GM21619 (cell line): ENCODE data around the gene OR2T2.
"Not testable (repeated sequence)": the region's sequence is repeated elsewhere in the genome, so short reads cannot be mapped to it uniquely, and the experiment has no call there.

ENCODE experiments used
- ATAC-seq: cut with Tn5 transposase; IDR thresholded peaks from one replicate; pipeline ENCODE4 v1.9.1; 2021; ENCODE audit not compliant: unreplicated experiment

Gene OR2T2

DNA sequence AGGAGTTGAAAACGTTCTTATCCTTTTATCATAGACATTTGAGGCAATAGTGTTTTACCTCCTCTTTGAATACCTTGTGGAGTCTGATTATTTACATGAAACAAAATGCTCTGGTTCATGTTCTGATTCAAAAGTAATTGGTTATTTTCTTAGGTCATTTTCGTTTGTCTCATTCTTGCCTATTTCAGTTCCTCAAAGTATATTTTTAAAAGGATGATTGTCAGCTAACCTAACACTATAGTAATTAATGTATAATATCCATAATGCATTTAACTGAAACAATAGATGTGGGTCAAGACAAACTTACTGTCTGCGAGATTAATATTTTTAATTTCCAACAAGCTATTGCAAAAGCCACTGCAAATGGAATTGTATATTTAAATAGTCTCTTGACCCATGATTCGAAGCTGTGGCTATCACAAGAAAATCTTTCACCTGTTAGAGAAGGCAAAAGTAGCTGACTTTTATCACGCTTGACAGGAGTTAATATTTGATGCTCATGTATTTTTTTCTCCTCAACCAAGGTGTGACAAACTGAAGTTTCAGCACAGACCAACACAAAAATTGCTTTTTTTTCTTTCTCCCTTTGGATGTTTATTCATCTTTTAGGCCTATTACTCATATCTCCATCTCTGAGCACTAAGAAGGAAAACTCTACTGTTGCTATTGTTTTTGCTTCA lies 5.2 kb downstream of the OR2T2 start:
- ATAC-seq: peak; percentile 54

DNA sequence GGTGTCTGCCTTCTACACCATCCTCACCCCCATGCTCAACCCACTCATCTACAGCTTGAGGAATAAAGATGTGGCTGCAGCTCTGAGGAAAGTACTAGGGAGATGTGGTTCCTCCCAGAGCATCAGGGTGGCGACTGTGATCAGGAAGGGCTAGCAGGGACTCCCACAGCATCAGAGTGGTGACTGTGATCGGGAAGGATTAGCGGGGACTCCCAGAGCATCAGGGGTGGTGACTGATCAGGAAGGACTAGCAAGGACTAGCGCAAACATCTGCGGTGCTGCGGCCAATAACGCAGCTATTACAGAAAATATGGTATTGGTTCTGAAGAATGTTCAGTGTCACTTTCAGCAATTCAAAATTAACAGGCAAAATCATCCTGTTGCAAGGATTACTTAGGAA lies 8.2 kb downstream of the OR2T2 start:
- not testable (repeated sequence) for ATAC-seq

DNA sequence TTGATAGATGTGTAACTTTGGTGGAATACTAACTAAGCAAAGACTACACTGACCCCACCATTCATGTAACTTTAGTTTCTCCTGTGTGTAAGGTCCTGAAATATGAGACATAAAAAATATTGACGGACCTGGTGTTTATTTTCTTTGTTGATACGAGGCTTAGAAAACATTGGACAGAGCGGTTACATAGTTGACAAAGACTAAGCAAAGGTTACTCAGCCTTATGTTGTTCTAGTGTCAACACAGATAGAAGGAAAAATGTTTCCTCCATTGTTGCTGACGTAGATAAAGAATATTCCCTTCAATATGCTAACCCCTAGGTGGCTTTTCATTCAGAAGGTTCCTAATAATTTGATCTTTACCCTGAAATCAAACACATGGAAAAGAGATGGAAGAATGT lies 9.6 kb downstream of the OR2T2 start:
- ATAC-seq: not testable (repeated sequence)

DNA sequence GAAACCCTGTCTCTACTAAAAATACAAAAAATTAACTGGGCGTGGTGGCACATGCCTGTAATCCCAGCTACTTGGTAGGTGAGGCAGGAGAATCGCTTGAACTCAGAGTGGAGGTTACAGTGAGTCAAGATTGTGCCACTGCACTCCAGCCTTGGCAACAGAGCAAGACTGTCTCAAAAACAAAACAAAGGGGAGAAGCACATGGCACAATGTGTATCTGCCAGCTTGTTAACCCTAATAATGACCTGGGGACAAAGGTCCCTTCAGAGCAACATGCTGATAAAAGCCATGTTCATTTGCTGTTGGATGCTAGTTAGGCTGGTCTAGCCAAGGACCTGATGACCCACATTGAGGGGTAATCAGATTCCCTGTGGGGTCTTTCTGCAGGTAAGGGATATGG lies 11.2 kb downstream of the OR2T2 start:
- ATAC-seq: not testable (repeated sequence)

DNA sequence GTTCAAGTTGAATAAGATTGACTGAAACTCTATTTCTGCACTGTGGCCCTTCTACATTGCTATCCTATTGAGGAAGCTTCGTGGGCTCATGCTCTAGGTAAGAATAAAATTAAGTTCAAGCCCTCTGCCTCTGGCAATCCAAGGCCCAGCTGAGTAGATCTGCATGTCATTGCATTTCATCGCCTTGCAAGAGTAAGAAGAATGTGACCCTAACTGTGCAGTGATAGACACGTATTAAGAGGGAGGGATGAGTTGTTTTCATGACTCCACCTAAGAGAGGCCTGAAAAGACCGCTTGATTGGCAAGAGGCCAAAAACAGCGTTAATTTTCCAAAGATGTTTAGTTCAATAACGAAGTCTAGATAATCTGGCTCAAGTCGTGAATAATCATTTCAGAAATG lies 13.7 kb downstream of the OR2T2 start:
- not testable (repeated sequence) for ATAC-seq

DNA sequence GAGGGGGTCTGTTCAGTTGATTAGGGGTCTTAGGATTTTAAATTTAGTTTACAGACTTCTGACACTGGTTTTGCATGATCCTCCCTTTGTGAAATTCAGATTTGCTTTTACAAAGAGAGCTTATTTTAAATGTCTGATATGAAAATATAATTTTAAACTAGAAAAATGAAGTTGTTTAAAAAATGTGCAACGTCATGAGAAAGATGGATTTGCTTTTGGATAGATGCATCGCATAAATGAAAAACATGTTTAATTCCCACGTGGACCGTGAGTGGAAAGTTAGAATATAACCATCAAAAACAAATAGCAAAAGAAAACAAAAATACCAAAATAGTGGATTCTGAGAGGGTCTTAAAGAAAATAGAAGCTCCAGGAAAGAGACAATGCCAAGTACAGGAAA lies 25.7 kb downstream of the OR2T2 start:
- ATAC-seq: no peak

DNA sequence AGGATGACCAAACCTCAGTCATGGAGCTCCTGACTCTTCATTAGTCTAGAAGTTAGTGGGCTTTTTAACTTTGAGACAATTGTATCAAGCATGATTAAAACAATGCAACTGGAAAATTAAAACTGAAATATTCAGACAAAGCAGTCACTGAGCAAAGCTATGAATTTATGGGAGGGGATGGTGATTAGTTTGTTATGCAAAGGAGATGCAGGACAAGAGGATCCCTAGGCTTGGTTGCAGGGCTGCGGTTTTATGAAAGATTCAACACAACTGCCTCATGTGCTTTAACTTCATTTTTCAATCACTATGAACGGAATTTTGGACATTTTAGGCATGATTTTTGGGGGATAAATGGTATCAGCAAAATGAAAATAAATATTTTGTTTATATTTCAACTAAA lies 26.7 kb downstream of the OR2T2 start:
- not testable (repeated sequence) for ATAC-seq

DNA sequence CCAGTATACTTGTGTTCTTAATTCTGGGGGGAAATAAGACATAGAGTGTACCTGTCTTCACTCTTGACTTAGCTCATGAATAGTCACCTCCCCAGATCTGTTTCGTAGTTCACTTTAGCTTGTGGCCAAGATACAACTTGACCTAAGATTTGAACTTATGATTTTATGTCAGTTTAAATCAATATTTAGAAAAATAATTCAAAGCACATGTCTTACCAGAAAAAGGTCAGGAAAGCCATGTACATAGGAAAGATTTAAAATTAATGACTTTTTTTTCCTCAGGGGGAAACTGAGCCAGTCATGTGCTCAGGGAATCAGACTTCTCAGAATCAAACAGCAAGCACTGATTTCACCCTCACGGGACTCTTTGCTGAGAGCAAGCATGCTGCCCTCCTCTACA lies 27.6 kb downstream of the OR2T2 start, which contains the start of gene OR2T3:
Gene OR2T3 (plus strand): TSS at position 301 of the 400 bp plus-strand sequence. CDS start 0 bp downstream, at position 301.
- ATAC-seq: not testable (repeated sequence)

DNA sequence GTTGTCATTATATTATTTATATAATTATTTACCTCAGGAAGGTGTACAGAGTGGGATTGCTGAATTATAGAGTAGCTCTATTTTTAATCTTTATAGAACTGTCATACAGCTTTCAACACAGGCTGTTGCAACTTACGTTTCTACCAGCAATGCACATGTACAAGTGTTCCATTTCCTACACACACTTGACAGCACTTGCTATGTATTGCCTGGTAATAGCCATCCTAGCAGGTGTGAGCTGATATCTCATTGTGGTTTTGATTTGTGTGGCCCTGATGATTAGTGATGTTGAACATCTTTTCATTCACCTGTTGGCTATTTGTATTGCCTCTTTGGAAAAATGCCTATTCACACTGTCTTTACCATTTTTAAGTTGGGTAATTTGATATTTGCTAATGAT lies 30.2 kb downstream of the OR2T2 start:
- peak; percentile 84 for ATAC-seq

DNA sequence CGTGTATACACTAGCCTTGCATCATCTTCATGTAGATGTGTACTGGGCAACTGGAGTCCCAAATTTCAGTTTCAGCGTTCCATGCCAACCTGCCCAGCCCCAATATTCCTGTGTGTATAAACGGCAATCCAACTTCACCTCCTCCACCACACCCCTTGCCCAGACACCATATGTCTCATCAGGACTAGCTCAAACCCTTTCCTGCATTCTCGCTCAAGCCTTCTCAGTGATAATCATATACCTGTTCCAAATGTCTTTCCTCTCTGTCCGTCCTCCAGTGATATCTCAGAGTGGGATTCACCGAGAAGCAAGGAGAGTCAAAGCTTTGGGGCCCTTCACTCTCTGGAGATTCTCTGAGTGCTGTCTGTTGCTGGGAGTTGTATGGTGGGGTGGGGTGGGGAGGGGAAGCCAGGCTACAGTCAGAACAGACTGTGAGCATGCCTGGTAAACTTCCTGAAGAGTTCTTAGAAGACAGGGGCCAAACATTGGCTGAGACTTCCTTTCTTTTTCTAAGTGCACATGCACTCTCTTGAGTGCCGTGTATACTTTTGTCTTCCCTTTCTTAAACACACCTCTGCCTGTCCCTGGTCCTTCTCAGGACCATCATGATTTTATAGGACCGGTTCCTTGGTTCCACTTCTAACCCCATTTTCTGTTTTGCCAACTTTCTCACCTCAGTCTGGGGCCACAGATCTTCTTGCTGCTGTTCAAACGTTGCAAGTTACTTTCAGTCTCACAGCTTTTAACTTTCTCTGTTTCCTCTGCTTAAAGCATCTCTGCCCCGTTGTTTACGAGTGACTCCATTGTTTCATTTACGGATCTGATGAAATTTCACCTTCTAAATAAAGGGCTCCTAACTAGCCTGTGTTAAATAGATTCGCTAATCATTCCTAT lies 36.5 kb downstream of the OR2T2 start:
- ATAC-seq: peak; percentile 86

DNA sequence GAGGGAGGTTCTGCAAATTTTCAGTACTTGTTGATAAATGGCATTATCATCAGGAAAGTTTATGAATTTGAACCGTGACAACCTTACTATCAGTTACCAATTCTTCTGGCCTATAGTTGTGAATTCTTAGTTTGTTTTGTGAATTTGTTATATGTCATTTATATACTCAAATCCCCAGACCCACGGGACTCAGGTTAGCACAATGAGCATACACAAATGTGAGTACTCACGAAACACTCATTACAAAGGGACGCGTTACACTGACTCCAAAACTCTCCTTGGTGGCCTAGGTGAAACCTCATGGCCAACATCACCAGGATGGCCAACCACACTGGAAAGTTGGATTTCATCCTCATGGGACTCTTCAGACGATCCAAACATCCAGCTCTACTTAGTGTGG lies 42.9 kb downstream of the OR2T2 start, which contains the start of gene OR2T5:
Gene OR2T5 (plus strand): TSS at position 301 of the 400 bp plus-strand sequence. CDS start 0 bp downstream, at position 301.
- not testable (repeated sequence) for ATAC-seq

DNA sequence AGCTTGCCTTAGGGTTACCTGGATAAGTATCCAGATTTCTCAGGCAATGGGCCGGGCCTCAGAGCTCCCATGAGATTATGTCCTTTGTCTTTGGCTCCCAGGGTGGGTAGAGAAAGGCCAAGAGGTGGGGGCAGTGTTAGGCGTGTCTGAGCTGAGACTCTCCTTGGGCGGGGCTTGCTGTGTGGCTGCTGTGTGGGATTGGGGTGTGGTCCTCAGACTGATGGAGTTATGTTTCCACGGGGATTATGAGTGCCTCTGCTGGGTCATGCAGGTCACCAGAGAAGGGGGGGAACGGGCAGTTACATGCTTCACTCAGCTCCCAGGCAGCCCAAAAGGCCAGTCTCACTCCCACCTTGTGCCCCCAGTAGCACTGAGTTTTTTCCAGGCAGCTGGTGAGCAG lies 51.2 kb downstream of the OR2T2 start:
- ATAC-seq: not testable (repeated sequence)

DNA sequence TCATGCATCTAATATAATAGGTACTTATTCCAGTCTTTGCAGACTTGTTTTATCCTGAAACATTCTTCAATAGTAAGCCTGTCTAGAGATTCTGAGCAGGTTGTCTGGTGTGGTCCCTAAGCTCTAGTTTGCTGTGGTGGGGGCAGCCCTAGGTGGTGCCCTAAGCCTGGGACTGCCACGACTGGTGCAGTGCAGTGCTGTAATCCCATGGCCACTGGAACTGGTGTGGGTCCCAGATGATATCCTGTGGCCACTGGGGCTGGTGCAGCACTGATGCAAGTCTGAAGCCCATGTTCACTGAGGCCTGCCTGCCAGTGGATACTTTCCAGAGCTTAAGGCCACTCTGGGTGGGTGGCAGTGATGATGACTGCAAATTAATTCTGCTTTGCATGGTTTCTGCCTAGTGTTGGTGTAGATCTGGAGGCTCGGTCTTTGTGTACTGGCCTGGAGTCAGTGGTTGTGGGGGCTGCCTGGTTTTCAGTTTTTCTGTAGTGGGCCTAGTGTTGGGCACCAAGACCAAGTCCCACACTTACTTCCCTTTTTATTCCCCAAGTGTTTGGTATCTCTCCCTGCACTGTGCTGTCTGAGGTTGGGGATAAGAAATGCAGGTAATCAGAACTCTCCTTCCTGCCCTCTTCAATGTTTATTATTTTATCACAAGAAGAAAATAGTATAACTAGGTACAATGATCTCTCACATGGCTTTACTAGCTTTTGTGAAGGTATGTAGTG lies 55.0 kb downstream of the OR2T2 start:
- not testable (repeated sequence) for ATAC-seq
